ENCODE data around the gene CHPT1.

The CHPT1 gene

GRCh38 chr12:101685092-101685491 lies 12.3 kb upstream of the CHPT1 start:
- peak; percentile 49 for DNase-seq

DNA sequence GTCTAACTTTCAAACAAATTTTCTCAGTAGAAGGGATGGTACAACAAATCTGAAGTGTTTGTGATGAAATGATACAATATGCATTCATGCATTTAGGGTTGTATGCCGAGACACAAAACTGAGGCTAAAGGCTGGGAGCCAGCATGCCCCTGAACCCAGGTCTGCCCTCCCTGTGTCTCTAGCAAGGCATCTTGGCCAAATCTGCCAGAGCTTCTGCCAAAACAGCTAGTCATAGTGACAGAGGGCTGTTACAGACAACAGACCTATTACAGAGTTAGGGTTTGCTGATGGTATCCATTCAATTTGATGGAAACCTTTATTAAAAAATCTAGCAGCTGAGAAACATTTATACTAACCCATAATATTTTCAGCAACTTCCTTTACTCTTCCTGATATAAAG lies 11.3 kb upstream of the CHPT1 start:
- no peak for DNase-seq

GRCh38 chr12:101690544-101691098 lies 6.8 kb upstream of the CHPT1 start:
- no peak for DNase-seq

GRCh38 chr12:101691503-101692096 lies 5.8 kb upstream of the CHPT1 start:
- DNase-seq = no peak

GRCh38 chr12:101694297-101694848 lies 3.1 kb upstream of the CHPT1 start:
- DNase-seq = no peak

- DNase-seq = no peak
These were observed 2.5 kb upstream of the CHPT1 start for GRCh38 chr12:101694986-101695385.

- DNase-seq = no peak
These were observed 1.7 kb upstream of the CHPT1 start for GRCh38 chr12:101695706-101696105.

DNA sequence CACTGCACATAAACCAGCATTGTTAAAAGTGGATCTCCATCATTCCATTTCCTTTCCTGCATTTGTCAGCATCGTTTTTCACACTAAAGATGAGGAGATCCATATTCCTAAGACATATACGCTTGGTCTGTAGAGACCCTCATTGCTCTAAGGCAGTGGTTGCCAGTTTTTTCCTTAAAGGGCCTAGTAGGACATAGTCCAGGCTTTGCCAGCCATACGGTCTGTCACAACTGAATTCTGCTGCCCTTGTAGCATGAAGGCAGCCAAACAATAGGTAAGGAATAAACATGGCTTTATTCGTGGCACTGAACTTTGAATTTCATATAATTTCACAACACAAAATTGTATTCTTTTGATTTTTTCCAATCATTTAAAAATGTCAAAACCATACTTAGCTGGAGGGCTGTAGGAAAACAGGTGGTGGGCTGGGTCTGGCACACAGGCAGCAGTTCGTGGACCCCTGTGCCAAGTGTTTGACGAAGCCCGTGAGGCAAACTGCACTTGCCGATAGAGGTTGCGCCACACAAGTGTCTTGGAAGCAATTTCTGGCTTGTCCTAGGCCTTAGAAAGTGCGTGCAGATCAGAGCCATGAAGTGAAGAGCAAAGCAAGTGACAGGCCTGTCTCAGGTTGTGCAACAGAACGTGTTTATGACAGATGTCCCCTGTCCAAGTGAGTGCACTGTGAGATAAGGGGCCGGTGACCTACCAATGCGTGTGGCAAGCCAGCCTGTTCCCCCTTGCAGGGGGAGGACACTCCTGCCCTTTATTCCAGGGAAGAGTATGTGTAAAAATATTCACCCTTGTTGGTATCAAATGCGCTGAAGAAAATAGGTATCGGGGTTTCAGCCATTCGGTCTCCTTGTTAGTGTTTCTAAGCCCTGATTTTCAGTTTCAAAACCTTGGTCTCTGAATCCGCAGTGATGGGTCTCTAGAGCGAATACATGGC lies 916 bp upstream of the CHPT1 start:
- DNase-seq = no peak

- DNase-seq = peak; percentile 44
These were observed 725 bp downstream of the CHPT1 start for GRCh38 chr12:101697930-101698799.

GRCh38 chr12:101698800-101699347 lies 1.4 kb downstream of the CHPT1 start:
- DNase-seq = no peak

DNA sequence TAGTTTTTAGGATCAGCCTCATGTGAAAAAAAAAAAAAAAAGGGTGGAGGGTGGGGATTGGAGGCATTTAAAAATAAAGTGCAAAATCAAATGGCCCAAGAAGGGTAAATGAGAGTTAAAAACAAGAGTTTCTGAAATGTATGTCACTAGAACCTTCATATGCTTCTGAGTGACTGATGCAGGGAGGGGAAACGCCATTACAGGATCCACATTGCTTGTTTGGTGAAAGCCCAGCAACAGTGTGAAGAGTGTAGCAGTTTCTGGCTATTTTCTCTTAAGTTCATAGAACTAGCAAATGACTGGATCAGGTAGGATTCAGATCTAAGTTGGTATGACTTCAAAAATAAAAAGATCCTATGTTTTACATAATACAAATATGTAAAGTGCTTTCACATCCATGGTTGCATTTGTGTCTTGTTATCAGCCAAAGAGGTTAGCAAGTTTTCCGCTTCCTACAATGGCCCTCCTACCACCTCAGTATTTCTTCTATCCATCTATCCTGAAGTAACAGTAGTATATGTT lies 2.9 kb downstream of the CHPT1 start:
- no peak for DNase-seq

DNA sequence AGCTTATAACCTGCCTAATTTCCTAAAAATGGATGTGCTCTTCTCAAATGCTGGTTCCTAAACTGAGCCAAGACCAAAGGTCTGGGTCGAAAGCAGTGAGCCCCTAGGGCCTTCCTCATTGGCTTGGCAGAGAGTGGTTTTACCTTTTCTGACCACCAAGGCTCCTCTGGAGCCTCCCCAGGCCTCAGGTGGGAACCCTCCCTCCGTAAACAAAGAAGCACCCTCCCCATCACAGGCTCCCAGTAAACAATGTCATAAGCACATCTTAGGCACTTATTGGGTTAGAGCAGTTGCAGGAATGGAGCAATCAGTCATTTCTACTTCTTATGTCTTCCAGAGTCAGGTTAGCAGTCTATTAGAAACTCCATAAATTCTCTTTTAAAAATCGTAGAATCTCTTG lies 6.0 kb downstream of the CHPT1 start:
- DNase-seq = no peak

- DNase-seq = no peak
These were observed 9.0 kb downstream of the CHPT1 start for GRCh38 chr12:101706403-101706802.

DNA sequence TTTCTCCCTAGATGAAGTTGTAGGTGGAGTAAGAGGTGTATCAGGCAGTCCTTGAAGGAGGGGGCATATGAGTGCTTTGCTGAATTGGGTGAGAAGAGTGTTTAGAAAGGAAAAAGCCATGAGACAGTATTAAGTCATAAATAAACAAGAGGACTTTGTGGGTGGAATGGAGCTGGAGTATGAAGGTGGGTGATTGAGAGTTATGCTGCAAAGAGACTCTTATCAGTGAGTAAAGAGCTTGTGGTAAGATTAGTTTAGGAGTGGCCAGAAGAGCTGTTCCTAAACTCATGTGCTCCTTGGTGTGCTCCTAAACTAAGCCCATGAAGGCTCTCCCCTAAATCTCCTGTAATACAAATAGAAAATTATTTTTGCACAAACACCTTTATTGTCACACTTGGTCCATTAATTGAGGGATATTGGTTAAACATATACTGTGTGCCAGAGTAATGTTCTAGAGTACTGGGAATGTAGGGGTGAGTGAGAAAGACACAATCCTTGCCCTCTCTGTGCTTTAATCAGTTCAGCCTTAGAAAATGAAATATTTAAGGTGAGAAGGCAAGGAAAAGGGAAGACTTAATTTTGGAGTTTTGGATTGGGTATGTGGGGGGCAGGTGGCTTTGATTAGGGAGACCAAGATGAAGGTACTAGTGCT lies 9.8 kb downstream of the CHPT1 start:
- no peak for DNase-seq

DNA sequence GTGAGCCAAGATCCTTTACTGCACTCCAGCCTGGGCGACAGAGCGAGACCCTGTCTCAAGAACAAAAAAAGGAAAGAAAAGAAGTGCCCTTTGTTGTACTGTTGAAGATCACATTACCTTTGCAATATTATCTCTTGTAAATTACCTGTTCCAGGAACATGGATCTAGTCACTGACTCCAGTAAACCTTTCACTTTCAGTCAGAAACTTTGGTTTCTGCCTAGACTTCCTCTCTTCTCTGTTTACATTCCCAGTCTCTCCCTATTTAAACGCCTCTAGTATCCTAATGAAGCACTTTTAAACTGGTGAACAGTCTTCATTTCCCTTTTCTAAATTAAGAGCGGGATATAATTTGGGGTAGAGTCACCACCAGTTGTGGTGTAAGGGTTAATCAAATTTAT lies 12.8 kb downstream of the CHPT1 start:
- no peak for DNase-seq

DNA sequence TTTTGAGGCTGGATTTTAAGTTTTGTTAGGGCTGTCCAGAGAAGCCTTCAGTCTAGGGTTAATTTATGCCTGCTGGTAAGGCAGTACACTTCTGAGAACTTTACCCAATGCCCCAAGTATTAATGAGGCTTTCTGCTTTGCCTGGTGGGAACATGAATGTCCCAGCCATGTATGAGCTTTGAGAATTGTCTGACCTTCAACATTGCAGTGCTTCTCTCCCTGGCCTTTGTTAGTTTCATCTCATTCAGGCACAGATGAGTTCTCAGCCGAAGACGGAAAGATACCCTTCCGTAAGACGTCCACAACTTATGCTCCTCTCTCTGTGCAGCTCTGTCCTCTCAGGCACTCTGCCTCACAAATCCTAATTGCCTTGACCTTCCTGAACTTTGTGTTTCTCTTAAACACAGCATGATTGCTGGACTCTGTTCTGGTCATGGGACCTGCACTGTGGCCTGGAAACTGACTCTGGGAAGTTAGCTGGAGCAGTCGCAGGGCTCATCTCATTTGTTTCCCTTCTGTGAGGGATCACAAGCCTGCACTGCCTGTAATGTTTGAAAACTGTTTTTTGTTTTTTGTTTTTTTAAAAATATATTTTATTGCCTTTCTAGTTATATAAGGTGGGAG lies 15.7 kb downstream of the CHPT1 start:
- DNase-seq = no peak

DNA sequence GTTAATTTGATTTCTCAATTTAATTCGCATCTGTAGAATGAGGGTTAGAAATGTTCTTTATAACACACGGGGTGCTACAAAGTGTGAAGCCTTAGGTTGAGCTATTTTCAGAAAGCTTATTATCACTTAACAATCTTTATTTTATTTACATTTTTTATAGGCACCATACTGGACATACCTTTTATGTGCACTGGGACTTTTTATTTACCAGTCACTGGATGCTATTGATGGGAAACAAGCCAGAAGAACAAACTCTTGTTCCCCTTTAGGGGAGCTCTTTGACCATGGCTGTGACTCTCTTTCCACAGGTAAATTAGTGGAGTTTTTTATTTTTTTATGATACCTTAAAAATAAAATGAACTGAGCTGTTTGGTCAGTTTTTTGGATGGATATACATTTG lies 16.5 kb downstream of the CHPT1 start:
- no peak for DNase-seq

- no peak for DNase-seq
These were observed 17.5 kb downstream of the CHPT1 start for GRCh38 chr12:101714877-101715444.

GRCh38 chr12:101719566-101719965 lies 22.1 kb downstream of the CHPT1 start:
- DNase-seq = no peak

DNA sequence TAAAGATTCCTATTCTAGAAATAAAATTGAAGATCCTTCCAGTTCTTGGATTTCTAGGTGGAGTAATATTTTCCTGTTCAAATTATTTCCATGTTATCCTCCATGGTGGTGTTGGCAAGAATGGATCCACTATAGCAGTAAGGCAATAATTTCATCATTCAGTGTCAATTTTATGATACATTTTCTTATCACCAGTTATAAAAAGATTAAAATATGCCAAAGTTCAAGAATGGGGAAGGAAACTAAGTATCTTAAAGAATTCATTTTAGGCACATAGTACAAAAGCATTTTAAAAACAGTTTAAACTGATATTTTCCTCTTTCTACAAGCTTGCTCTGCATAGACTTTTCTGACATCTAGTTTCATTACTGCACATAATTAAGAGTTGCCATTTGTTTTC lies 22.7 kb downstream of the CHPT1 start:
- DNase-seq = no peak

DNA sequence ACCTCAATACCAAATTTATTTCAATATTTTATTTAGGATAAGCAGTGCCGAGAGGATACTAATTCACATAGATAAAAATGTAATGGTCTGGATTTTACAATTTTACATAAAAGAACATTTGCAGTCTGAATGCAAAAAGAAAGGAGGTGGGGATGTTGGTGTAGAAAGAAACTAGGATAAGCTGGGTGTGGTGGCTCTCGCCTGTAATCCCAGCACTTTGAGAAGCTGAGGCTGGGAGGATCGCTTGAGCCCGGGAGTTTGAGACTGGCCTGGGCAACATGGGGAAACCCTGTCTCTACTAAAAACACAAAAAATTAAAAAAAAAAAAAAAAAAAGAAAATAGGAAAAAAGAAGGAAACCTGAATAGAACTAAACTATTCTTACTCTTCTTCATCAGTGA lies 25.0 kb downstream of the CHPT1 start:
- DNase-seq = no peak
